Karpas-422 (cell line): ENCODE data around the gene CRISPLD2. TPM values are rescaled to one million over a fixed set of nuclear protein-coding genes. Genes with fewer than 3 reads are reported as not detected.
A peak's percentile ranks its signal among the peaks of the same experiment; 100 is the strongest.

ENCODE experiments used
- DNase-seq: peaks from one replicate; pipeline ENCODE4 v3.0.0-alpha.2; 2015
- H2AFZ ChIP-seq: fragments of 200-600 bp; sonication (generic); 2 replicates; pipeline ENCODE4 v1.6.1; 2014; ENCODE audit warnings: antibody characterized with exemption, low read length, mixed read lengths
- H3K27ac ChIP-seq: fragments of 200-600 bp; sonication (generic); 2 replicates; pipeline ENCODE4 v1.5.1; 2014; ENCODE audit warnings: mild to moderate bottlenecking, low read length, moderate library complexity
- H3K27me3 ChIP-seq: fragments of 200-600 bp; sonication (generic); 2 replicates; pipeline ENCODE4 v1.6.1; 2014; ENCODE audit warnings: low read length, mixed read lengths
- H3K36me3 ChIP-seq: fragments of 200-600 bp; sonication (generic); 2 replicates; pipeline ENCODE4 v1.6.1; 2014; ENCODE audit warnings: low read length, mixed read lengths; ENCODE audit not compliant: insufficient read depth
- H3K4me1 ChIP-seq: fragments of 200-600 bp; sonication (generic); 2 replicates; pipeline ENCODE4 v1.6.1; 2014; ENCODE audit warnings: mild to moderate bottlenecking, low read length, mixed read lengths
- H3K4me2 ChIP-seq: fragments of 200-600 bp; sonication (generic); 2 replicates; pipeline ENCODE4 v1.6.1; 2014; ENCODE audit warnings: low read length, low read depth, mild to moderate bottlenecking; ENCODE audit not compliant: poor library complexity, severe bottlenecking
- H3K4me3 ChIP-seq: fragments of 200-600 bp; sonication (generic); 2 replicates; pipeline ENCODE4 v1.5.1; 2014; ENCODE audit warnings: mild to moderate bottlenecking, antibody characterized with exemption, low read length, mixed read lengths
- H3K79me2 ChIP-seq: fragments of 200-600 bp; sonication (generic); 2 replicates; pipeline ENCODE4 v1.6.1; 2014; ENCODE audit warnings: mild to moderate bottlenecking, low read length, mixed read lengths
- H3K9ac ChIP-seq: fragments of 200-600 bp; sonication (generic); 2 replicates; pipeline ENCODE4 v1.6.0; 2014; ENCODE audit warnings: low read length
- H3K9me2 ChIP-seq: fragments of 200-600 bp; sonication (generic), shearing (Covaris generic); replicated peaks from 2 replicates; pipeline ENCODE4 v1.6.0; 2014; ENCODE audit warnings: mild to moderate bottlenecking, low read length, moderate library complexity; ENCODE audit not compliant: insufficient read depth
- H3K9me3 ChIP-seq: fragments of 300-700, 200-600 bp; sonication (generic); 2 replicates; pipeline ENCODE4 v1.6.1; 2014; ENCODE audit warnings: low read length, mixed read lengths
- H4K20me1 ChIP-seq: fragments of 200-600 bp; sonication (generic); 2 replicates; pipeline ENCODE4 v1.6.1; 2014; ENCODE audit warnings: mild to moderate bottlenecking, antibody characterized with exemption, low read length, low read depth; ENCODE audit not compliant: insufficient read depth
- total RNA-seq: library from RNA; depleted of rRNA; stranded (reverse); fragments of >200 nt; shearing (Covaris generic); gene quantifications from 2 replicates; pipeline ENCODE4 v1.2.3, GENCODE V29; 2014; ENCODE audit warnings: low replicate concordance

Gene CRISPLD2
- total RNA-seq, 1 experiment from 2014 or later, result not detected

GRCh38 chr16:84943620-84944019 lies 123.8 kb downstream of the CRISPLD2 start:
- no peaks in the 10 kb centered on the region for H4K20me1 ChIP-seq
- H3K27ac ChIP-seq, result no peak overlapping the region
- no peak for DNase-seq
- H2AFZ ChIP-seq, result no peak overlapping the region
- H3K4me3 ChIP-seq, result no peak overlapping the region
- no peak overlapping the region for H3K9ac ChIP-seq
- no peaks in the 10 kb centered on the region for H3K27me3 ChIP-seq
- no peak overlapping the region for H3K4me2 ChIP-seq
- no peaks in the 10 kb centered on the region for H3K79me2 ChIP-seq
- no peaks in the 10 kb centered on the region for H3K9me3 ChIP-seq
- no peaks in the 10 kb centered on the region for H3K36me3 ChIP-seq
- no peaks in the 10 kb centered on the region for H3K9me2 ChIP-seq
- H3K4me1 ChIP-seq, result no peaks in the 10 kb centered on the region

DNA sequence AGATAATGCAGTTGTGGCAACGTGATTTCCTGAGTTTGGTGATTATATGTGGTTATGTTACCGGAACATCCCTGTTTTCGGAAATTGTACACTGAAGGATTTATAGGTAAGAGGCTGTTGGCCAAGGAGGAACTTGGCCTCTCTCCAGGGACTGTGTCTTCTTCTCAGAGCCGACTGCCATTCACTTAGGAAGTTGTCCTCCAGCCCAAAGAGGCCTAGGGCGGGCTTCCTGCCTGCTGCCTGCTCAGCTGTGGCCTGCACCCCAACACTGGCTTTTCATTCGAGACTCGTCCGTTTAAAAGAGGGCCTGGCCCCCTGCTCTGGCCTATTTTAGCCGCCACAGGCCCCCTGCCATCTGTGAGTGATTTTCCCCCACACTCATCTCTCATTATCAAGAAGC lies 127.2 kb downstream of the CRISPLD2 start:
- Histone ChIP-seq H4K20me1 (peaks cover 3% of the 10 kb centered on the region; the same call in 1 of the 2 replicates), H3K9ac (no peak overlapping the region), H3K4me3 (no peak overlapping the region), H3K27ac (no peak overlapping the region), H2AFZ (no peak overlapping the region), H3K9me2 (no peaks in the 10 kb centered on the region), H3K9me3 (no peaks in the 10 kb centered on the region), H3K79me2 (no peaks in the 10 kb centered on the region), H3K36me3 (no peaks in the 10 kb centered on the region), H3K27me3 (no peaks in the 10 kb centered on the region), H3K4me1 (no peaks in the 10 kb centered on the region), H3K4me2 (no peak overlapping the region)
- DNase-seq, result no peak

GRCh38 chr16:84947996-84948850 lies 128.4 kb downstream of the CRISPLD2 start:
- H3K4me3 ChIP-seq, result no peak overlapping the region
- H3K27ac ChIP-seq, result no peak overlapping the region
- H4K20me1 ChIP-seq, result peaks cover 3% of the 10 kb centered on the region; the same call in 1 of the 2 replicates
- no peaks in the 10 kb centered on the region for H3K27me3 ChIP-seq
- H2AFZ ChIP-seq, result no peak overlapping the region
- no peaks in the 10 kb centered on the region for H3K9me3 ChIP-seq
- H3K36me3 ChIP-seq, result no peaks in the 10 kb centered on the region
- no peak overlapping the region for H3K4me2 ChIP-seq
- no peaks in the 10 kb centered on the region for H3K9me2 ChIP-seq
- H3K9ac ChIP-seq, result no peak overlapping the region
- DNase-seq, result no peak
- no peaks in the 10 kb centered on the region for H3K4me1 ChIP-seq
- no peaks in the 10 kb centered on the region for H3K79me2 ChIP-seq

DNA sequence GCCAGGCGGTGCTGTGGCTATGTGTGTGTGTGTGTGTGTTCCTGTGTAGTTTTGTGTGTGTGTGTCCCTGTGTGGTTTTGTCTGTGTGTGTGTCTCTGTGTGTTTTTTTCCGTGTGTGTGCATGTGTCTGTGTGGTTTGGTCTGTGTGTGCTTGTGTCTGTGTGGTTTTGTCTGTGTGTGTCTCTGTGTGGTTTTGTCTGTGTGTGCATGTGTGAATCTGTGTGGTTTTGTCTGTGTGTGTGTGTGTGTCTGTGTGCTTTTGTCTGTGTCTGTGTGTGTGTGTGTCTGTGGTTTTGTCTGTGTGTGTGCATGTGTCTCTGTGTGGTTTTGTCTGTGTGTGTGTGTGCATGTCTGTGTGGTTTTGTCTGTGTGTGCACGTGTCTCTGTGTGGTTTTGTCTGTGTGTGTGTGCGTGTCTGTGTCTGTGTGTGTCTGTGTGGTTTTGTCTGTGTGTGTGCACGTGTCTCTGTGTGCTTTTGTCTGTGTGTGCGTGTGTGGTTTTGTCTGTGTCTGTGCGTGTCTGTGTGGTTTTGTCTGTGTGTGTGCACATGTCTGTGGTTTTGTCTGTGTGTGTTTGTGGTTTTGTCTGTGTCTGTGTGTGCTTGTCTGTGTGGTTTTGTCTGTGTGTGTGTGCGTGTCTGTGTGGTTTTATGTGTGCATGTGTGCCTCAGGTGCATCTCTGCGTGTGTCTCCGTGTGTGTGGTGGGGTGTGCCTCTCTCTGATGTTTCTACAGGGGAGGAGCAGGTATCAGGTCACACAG lies 129.2 kb downstream of the CRISPLD2 start:
- no peak overlapping the region for H3K4me3 ChIP-seq
- H3K9me2 ChIP-seq, result no peaks in the 10 kb centered on the region
- no peak overlapping the region for H3K9ac ChIP-seq
- H3K4me1 ChIP-seq, result no peaks in the 10 kb centered on the region
- H3K4me2 ChIP-seq, result no peak overlapping the region
- H3K79me2 ChIP-seq, result no peaks in the 10 kb centered on the region
- H2AFZ ChIP-seq, result no peak overlapping the region
- DNase-seq, result no peak
- H3K27ac ChIP-seq, result no peak overlapping the region
- no peaks in the 10 kb centered on the region for H3K27me3 ChIP-seq
- H4K20me1 ChIP-seq, result peaks cover 3% of the 10 kb centered on the region; the same call in 1 of the 2 replicates
- H3K36me3 ChIP-seq, result no peaks in the 10 kb centered on the region
- no peaks in the 10 kb centered on the region for H3K9me3 ChIP-seq

GRCh38 chr16:84949772-84950436 lies 130.1 kb downstream of the CRISPLD2 start:
- Histone ChIP-seq H3K4me3 (no peak overlapping the region), H3K4me2 (no peak overlapping the region), H3K9ac (no peak overlapping the region)

DNA sequence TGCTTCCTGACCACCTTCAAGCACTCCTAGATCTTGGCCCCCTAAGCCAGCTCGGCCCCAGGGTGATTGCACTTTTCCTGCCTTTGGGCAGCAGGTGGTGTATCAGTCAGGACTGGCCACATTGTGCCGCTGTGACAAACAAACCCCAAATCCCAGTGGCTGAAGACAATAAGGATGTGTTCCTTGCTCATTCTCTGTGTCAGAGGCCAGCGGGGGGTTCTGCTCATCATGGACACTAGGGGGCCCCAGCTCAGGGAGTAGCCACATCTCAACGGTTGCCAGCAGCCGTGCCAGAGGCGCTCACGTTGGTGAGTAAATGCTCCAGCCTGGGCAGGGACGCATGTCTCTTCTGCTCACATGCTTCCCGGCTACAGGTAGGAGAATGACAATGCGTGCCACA lies 131.1 kb downstream of the CRISPLD2 start:
- Histone ChIP-seq H3K27ac (no peak overlapping the region), H3K4me1 (no peaks in the 10 kb centered on the region), H2AFZ (no peak overlapping the region), H3K27me3 (no peaks in the 10 kb centered on the region), H3K9me3 (no peaks in the 10 kb centered on the region), H4K20me1 (peaks cover 3% of the 10 kb centered on the region; the same call in 1 of the 2 replicates), H3K4me2 (no peak overlapping the region), H3K79me2 (no peaks in the 10 kb centered on the region), H3K36me3 (no peaks in the 10 kb centered on the region), H3K9ac (no peak overlapping the region), H3K4me3 (no peak overlapping the region), H3K9me2 (no peaks in the 10 kb centered on the region)
- peak; percentile 82 for DNase-seq

More at GRCh38 chr16:84949772-84950436, 130.1 kb downstream of the CRISPLD2 start:
- no peak for DNase-seq
- no peak overlapping the region for H2AFZ ChIP-seq
- no peaks in the 10 kb centered on the region for H3K4me1 ChIP-seq
- no peaks in the 10 kb centered on the region for H3K9me3 ChIP-seq
- no peaks in the 10 kb centered on the region for H3K36me3 ChIP-seq
- no peaks in the 10 kb centered on the region for H3K9me2 ChIP-seq
- no peaks in the 10 kb centered on the region for H3K27me3 ChIP-seq
- H4K20me1 ChIP-seq, result peaks cover 3% of the 10 kb centered on the region; the same call in 1 of the 2 replicates
- no peak overlapping the region for H3K27ac ChIP-seq
- no peaks in the 10 kb centered on the region for H3K79me2 ChIP-seq

- peak; percentile 91 for DNase-seq
- peaks cover 3% of the 10 kb centered on the region; the same call in 1 of the 2 replicates for H4K20me1 ChIP-seq
- H3K9ac ChIP-seq, result no peak overlapping the region
- no peak overlapping the region for H3K4me3 ChIP-seq
- no peaks in the 10 kb centered on the region for H3K36me3 ChIP-seq
- H3K79me2 ChIP-seq, result no peaks in the 10 kb centered on the region
- H3K4me2 ChIP-seq, result no peak overlapping the region
- H2AFZ ChIP-seq, result no peak overlapping the region
- H3K4me1 ChIP-seq, result no peaks in the 10 kb centered on the region
- no peak overlapping the region for H3K27ac ChIP-seq
- H3K27me3 ChIP-seq, result no peaks in the 10 kb centered on the region
- H3K9me2 ChIP-seq, result no peaks in the 10 kb centered on the region
- H3K9me3 ChIP-seq, result no peaks in the 10 kb centered on the region
Measured at GRCh38 chr16:84952335-84953189, 132.8 kb downstream of the CRISPLD2 start.
